Measurements from ENCODE around the gene DLGAP1.

Gene DLGAP1

GRCh38 chr18:3793545-3793944 is 661.6 kb downstream of the DLGAP1 start (continued):
- TF ChIP-seq CSRNP3 (CRISPR knock-in tag; IDR thresholded peaks at IDR 0.05) (no peak), GLIS3 (CRISPR knock-in tag; IDR thresholded peaks at IDR 0.05) (no peak), ZNF8 (CRISPR knock-in tag; IDR thresholded peaks at IDR 0.05) (no peak), ESRRG (CRISPR knock-in tag; IDR thresholded peaks at IDR 0.05) (no peak)
- TF ChIP-seq, protein P1, sequence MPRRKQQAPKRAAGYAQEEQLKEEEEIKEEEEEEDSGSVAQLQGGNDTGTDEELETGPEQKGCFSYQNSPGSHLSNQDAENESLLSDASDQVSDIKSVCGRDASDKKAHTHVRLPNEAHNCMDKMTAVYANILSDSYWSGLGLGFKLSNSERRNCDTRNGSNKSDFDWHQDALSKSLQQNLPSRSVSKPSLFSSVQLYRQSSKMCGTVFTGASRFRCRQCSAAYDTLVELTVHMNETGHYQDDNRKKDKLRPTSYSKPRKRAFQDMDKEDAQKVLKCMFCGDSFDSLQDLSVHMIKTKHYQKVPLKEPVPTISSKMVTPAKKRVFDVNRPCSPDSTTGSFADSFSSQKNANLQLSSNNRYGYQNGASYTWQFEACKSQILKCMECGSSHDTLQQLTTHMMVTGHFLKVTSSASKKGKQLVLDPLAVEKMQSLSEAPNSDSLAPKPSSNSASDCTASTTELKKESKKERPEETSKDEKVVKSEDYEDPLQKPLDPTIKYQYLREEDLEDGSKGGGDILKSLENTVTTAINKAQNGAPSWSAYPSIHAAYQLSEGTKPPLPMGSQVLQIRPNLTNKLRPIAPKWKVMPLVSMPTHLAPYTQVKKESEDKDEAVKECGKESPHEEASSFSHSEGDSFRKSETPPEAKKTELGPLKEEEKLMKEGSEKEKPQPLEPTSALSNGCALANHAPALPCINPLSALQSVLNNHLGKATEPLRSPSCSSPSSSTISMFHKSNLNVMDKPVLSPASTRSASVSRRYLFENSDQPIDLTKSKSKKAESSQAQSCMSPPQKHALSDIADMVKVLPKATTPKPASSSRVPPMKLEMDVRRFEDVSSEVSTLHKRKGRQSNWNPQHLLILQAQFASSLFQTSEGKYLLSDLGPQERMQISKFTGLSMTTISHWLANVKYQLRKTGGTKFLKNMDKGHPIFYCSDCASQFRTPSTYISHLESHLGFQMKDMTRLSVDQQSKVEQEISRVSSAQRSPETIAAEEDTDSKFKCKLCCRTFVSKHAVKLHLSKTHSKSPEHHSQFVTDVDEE (CRISPR knock-in tag; IDR thresholded peaks at IDR 0.05), result no peak

DNA sequence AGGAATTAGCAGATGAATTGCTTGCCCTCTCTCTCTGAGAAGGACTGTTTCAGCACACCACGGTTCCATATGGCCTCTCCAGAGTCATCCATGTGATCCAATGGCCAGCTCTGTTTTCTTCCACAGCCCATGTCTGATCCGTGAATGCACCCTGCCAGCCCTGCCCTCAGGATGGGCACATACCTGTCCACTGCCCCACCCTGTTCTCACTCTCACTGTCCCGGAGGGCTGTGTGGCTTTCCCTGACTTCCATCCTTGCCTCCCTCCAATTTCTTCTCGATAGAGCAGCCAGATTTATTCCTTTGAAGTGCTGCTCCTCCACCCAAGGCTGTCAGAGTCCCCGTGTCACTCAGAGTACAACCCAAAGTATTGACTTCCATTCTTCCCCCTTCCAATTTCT is 662.0 kb downstream of the DLGAP1 start:
- TF ChIP-seq, protein P1 (CRISPR knock-in tag; IDR thresholded peaks at IDR 0.05), result no peak
- no peak for TF ChIP-seq ZFP3 (CRISPR knock-in tag; IDR thresholded peaks at IDR 0.05)
- TF ChIP-seq ZC3H10 (CRISPR knock-in tag; IDR thresholded peaks at IDR 0.05), result no peak
- no peak for TF ChIP-seq ZNF8 (CRISPR knock-in tag; IDR thresholded peaks at IDR 0.05)
- TF ChIP-seq, protein P2, sequence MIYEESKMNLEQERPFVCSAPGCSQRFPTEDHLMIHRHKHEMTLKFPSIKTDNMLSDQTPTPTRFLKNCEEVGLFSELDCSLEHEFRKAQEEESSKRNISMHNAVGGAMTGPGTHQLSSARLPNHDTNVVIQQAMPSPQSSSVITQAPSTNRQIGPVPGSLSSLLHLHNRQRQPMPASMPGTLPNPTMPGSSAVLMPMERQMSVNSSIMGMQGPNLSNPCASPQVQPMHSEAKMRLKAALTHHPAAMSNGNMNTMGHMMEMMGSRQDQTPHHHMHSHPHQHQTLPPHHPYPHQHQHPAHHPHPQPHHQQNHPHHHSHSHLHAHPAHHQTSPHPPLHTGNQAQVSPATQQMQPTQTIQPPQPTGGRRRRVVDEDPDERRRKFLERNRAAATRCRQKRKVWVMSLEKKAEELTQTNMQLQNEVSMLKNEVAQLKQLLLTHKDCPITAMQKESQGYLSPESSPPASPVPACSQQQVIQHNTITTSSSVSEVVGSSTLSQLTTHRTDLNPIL (CRISPR knock-in tag; IDR thresholded peaks at IDR 0.05; ENCODE audit: low read depth), result no peak
- no peak for TF ChIP-seq OSR1 (CRISPR knock-in tag; IDR thresholded peaks at IDR 0.05)
- no peak for TF ChIP-seq ESRRG (CRISPR knock-in tag; IDR thresholded peaks at IDR 0.05)
- TF ChIP-seq PATZ1 (CRISPR knock-in tag; IDR thresholded peaks at IDR 0.05; ENCODE audit: borderline replicate concordance), result no peak
- TF ChIP-seq TCF4 (CRISPR knock-in tag; IDR thresholded peaks at IDR 0.05; ENCODE audit: borderline replicate concordance), result no peak
- TF ChIP-seq ZFP30 (CRISPR knock-in tag; IDR thresholded peaks at IDR 0.05), result no peak
- no peak for TF ChIP-seq ZNF565 (CRISPR knock-in tag; conservative IDR thresholded peaks at IDR 0.05; ENCODE audit: low read depth)
- TF ChIP-seq, protein P3, sequence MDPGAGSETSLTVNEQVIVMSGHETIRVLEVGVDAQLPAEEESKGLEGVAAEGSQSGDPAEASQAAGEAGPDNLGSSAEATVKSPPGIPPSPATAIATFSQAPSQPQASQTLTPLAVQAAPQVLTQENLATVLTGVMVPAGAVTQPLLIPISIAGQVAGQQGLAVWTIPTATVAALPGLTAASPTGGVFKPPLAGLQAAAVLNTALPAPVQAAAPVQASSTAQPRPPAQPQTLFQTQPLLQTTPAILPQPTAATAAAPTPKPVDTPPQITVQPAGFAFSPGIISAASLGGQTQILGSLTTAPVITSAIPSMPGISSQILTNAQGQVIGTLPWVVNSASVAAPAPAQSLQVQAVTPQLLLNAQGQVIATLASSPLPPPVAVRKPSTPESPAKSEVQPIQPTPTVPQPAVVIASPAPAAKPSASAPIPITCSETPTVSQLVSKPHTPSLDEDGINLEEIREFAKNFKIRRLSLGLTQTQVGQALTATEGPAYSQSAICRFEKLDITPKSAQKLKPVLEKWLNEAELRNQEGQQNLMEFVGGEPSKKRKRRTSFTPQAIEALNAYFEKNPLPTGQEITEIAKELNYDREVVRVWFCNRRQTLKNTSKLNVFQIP (CRISPR knock-in tag; IDR thresholded peaks at IDR 0.05; ENCODE audit: borderline replicate concordance, low read depth), result no peak
- TF ChIP-seq CSDC2 (CRISPR knock-in tag; IDR thresholded peaks at IDR 0.05), result no peak
- no peak for ATAC-seq

GRCh38 chr18:3792711-3793110 is 662.4 kb downstream of the DLGAP1 start:
- ATAC-seq, result no peak
- TF ChIP-seq CSDC2 (CRISPR knock-in tag; IDR thresholded peaks at IDR 0.05) (no peak), ZNF565 (CRISPR knock-in tag; conservative IDR thresholded peaks at IDR 0.05; ENCODE audit: low read depth) (no peak), PATZ1 (CRISPR knock-in tag; IDR thresholded peaks at IDR 0.05; ENCODE audit: borderline replicate concordance) (no peak), OSR1 (CRISPR knock-in tag; IDR thresholded peaks at IDR 0.05) (no peak), CSRNP3 (CRISPR knock-in tag; IDR thresholded peaks at IDR 0.05) (no peak), ZFP30 (CRISPR knock-in tag; IDR thresholded peaks at IDR 0.05) (no peak), GLIS3 (CRISPR knock-in tag; IDR thresholded peaks at IDR 0.05) (no peak), ZC3H10 (CRISPR knock-in tag; IDR thresholded peaks at IDR 0.05) (no peak), ARNTL (CRISPR knock-in tag; IDR thresholded peaks at IDR 0.05; ENCODE audit: borderline replicate concordance, low read depth) (no peak), BACH2 (CRISPR knock-in tag; IDR thresholded peaks at IDR 0.05; ENCODE audit: borderline replicate concordance) (no peak), SNAI2 (CRISPR knock-in tag; IDR thresholded peaks at IDR 0.05) (no peak), ZNF8 (CRISPR knock-in tag; IDR thresholded peaks at IDR 0.05) (no peak), ESRRG (CRISPR knock-in tag; IDR thresholded peaks at IDR 0.05) (no peak)
- TF ChIP-seq, protein P3 (CRISPR knock-in tag; IDR thresholded peaks at IDR 0.05; ENCODE audit: borderline replicate concordance, low read depth), result no peak

Measured in SK-N-SH treated with all-trans-retinoic acid at 6 μM for 48 hours (cell line).